Stimulated activated CD8-positive, alpha-beta memory T cell treated with anti-CD3 and anti-CD28 coated beads, Interleukin-2, amount 100 ng/mL, for 48 hours (primary cell): ENCODE measurements around the gene MTHFSD.

Experiments used
- DNase-seq, 2 donors: peaks; one replicate each; pipeline ENCODE4 v3.0.0-alpha.2; 2020; ENCODE audit warnings: low read depth in 2 of 2

The MTHFSD gene

GRCh38 chr16:86550281-86550680 lies 4.8 kb downstream of the MTHFSD start:
- no peak for DNase-seq

GRCh38 chr16:86549893-86550190 lies 5.2 kb downstream of the MTHFSD start:
- no peak for DNase-seq

DNA sequence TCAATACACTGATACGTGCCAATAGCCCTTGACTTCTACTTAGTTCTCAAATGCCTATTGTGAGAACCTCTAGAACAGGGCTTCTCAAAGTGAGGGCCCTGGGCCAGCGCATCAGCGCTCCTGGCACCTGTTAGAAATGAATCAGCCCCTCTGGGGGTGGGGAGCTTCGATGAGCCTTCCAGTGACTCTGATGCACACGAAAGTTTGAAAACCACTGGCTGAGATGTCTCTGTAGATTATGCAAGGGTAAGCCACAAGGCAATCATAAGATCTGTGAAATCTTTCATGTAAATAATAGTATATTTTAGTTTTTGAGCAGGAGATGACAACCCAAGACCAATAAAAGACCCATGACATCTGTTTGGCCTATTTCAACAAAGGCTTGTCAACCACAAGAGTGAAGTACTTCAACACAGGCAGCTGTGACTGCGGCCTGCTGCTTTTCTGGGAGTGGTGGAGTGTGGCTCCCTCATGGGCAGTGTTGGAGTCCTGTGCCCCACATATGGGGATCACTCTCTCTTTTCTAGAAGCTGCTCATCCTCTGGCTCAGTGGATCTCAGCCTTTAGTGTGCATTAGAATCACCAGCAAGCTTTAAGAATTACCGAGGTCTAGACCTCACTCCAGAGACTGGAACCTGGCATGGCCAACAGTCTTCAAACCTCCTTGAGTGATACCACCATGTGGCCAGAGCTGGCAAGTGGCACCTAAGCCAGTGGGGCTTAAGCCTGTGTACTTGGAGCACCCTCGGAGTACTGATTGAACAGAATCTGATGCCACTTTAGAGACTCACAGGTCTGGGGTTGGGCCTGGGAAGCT lies 5.8 kb downstream of the MTHFSD start:
- DNase-seq = peak in 1 of 2 donors; percentile 37

DNA sequence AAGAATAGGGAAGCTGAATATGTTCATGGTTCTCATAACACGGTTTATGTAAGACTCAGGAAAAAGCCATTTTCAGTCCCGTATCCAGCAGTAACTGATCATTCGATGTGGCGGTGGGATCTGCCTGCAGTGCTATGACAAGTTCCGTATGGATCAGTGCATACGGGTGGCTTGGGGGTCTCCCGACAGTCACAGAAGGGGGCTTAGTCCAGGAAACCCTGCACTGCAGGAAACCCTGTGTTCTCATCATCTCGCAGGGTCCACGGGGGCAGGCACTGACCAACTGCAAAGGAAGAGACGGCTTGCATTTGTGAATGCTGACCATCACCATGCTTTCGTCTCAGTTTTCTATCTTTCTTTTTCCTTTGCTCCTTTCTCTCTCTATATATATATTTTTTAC lies 7.7 kb downstream of the MTHFSD start:
- no peak for DNase-seq

GRCh38 chr16:86546638-86547013 lies 8.4 kb downstream of the MTHFSD start:
- DNase-seq = no peak

DNA sequence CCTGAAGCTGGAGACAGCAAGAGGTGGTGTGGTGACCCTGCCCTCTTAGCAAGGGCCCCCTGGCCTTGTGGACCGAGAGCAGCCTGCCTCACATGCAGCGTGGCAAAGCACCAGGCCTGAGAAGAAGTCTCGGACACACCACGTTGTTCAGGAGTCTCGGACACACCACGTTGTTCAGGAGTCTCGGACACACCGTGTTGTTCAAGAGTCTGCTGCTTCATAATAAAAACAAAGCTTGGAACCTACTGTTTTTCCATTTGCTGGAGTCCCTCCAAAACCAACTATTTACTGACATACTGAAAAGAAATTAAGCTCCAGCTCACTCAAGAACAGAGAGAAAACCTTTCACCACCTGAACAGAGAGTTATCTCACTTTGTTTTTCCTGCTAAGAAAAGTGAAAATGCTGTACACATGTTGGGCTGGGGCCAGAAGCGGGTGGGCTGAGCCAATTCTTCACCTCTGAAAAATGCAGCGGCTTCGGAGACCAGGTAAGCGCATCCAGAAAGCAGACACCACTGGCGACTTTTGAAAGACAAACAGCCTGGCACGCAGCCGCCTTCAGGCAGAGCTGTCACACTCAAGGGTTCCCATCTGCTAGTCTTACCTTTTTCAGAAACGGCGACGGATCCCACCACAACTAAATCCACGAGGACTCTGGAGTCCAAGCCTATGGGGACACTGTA lies 8.9 kb downstream of the MTHFSD start:
- no peak for DNase-seq

- no peak for DNase-seq
Observed at GRCh38 chr16:86545481-86545880, 9.6 kb downstream of the MTHFSD start.

GRCh38 chr16:86542756-86543750 lies 12.0 kb downstream of the MTHFSD start:
- DNase-seq = no peak

DNA sequence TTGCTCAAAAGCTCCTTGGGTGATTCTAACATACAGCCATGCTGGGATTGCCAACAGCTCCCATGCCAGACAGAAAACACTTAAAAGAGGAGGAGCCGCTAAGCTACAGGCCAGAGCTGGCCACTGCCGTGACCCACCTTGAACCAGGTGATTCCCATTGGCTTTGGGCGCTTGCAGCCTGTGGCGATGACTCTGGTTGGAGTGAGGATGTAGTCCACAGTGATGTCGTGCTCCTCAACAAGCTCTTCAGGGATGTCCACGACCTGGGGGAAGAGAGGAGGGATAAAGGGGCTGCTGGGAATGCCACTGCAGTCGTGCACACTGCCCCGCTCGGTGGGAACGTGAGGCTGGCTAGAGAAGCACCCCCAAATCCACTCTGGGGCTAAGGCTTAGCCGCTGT lies 13.5 kb downstream of the MTHFSD start:
- no peak for DNase-seq

DNA sequence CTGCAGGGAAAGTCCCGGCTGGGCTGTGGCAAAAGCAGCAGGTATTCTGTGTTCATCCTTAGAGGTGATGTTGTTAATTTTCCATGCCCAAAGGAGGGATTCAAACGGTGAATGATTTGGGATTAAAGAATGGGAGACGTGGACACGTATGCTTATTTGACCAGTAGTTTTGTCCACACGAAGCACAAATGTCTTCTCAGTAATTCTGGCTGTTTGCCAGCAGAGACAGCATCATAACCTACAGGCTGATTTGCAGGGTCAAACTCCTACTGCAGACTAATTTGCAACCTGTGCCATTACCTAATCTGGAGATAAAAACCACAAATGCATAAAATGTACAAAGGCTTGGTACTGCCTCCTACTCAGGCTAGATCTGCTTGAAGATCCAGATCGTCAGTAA lies 14.1 kb downstream of the MTHFSD start:
- no peak for DNase-seq

DNA sequence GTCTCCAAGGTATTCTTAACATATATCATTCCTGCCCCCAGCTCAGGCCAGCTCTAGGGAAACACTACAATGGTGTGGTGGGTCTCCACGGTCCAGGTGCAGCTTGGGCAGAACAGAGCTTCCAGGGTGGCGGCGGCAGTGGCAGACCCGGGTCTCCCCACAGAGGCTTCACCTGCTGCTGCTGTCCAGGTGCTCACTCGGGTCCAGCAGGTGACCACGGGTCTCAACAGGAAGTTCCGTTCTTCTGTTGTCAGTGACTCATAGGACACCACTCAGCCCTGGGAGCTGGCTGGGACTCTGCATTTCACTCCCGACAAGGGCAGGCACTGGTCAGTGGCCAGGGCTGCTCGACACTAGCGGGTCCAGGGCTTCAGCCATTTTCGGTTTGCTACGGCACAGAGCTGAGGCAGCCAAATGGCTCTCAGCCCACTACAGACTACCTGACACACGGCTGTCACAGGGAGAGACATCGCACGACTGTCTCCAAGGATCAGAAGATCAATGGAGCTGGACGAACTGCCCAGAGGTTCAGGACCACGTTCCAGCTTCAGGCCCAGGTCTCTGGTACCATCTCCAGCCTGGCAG lies 16.7 kb downstream of the MTHFSD start:
- DNase-seq = no peak

DNA sequence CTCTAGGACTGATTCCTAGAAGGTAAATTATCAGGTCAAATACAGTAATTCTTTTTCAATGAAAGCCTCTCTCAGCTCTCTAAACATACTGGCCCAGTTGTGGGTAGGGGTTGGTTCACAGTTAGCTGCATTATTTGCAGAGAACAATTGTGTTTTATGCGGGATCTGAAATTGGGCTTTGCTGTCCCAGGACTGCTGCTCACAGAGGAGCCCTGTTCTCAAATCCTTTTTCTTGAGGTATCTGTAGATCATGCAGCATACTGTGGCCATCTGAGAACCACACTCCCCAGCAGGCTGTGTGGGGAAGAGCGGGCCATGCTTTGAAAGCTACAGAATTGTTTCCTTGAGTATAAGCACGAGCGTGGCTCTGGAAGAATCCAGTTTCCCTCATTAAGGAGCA lies 17.5 kb downstream of the MTHFSD start:
- no peak for DNase-seq

DNA sequence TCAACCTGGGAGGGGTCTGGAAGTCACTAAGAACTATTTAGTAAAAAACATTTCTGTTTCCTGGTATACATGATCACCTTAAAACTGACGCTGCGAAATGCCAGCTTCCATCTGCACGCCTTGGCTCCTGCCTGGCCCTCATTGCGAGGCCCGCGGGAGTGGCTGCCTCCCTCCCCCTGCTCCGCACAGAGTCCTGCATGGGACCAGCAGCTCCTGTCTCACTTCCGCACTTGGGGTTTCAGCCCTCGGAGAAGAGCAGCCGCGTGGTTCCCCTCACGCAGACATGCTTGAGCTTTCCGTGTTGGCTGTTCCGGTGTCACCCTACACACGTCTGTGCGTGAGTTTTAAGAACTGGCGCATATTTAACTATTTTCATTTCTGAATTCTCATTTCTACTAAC lies 18.4 kb downstream of the MTHFSD start:
- DNase-seq = no peak

DNA sequence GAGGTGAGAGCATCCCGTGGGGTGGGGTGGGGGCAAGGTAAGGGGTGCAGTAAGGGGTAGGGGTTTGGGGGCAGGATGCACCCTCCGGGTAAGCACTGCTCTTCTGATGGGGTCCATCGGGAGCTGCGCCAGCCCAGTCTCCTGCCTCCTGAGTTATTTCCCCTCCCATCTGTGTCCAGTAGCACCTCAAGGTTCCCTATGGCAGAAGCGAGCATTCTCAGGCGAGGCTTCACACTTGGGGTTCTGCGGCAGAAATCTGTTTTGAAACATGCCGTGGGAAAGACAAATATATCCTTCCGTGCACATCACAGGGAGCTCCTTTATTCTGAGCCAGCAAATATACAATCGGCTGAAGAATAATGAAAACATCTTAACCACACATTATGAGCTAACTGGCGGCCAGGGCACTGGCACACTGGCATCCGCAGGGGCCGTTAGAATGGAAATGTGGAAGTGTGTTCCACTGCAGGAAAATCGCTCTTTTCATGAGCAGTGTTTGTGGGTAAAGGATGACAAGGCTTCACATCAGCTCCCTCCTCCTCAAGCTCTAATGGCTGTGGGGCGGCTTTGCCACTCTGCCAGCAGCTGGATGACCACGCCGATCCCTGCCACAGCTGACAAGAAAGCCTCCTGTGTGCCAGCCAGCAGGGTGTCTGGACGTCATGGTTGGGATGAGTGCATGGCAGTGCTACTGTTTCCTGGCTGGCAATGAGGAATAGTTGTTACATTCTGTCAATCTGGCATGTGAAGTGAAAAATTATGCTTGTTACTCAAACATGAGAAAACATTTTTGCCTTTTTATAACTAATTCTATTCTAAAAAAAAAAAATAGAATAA lies 20.0 kb downstream of the MTHFSD start:
- no peak for DNase-seq

DNA sequence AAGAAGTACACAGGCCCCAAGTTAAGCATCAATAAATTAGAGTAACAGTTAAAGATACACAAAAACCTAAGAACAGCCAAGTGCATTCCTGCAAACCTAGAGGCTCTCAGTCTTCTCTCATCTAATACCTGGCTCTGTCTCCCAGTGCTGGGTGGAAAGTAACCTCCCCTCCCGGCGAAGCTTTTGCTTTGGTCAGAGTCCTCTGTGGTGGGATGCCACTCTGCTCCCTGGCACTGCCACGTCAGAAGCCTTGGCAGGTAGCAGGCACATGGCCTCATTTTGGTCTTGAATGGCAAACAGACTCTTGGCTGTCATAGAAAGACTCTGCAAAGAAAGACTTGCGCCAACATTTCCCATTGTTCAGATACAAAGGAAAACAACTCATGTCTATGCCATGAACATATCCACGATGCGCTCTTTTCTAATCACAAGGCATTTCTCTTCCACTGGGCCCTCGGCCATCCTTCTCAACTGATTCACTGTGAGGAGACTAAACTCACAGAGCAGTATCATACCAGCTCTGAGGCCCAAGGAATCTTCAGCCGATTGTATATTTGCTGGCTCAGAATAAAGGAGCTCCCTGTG lies 21.2 kb downstream of the MTHFSD start:
- no peak for DNase-seq

GRCh38 chr16:86533076-86533475 lies 22.0 kb downstream of the MTHFSD start:
- DNase-seq = no peak

GRCh38 chr16:86532526-86532815 lies 22.6 kb downstream of the MTHFSD start:
- no peak for DNase-seq

DNA sequence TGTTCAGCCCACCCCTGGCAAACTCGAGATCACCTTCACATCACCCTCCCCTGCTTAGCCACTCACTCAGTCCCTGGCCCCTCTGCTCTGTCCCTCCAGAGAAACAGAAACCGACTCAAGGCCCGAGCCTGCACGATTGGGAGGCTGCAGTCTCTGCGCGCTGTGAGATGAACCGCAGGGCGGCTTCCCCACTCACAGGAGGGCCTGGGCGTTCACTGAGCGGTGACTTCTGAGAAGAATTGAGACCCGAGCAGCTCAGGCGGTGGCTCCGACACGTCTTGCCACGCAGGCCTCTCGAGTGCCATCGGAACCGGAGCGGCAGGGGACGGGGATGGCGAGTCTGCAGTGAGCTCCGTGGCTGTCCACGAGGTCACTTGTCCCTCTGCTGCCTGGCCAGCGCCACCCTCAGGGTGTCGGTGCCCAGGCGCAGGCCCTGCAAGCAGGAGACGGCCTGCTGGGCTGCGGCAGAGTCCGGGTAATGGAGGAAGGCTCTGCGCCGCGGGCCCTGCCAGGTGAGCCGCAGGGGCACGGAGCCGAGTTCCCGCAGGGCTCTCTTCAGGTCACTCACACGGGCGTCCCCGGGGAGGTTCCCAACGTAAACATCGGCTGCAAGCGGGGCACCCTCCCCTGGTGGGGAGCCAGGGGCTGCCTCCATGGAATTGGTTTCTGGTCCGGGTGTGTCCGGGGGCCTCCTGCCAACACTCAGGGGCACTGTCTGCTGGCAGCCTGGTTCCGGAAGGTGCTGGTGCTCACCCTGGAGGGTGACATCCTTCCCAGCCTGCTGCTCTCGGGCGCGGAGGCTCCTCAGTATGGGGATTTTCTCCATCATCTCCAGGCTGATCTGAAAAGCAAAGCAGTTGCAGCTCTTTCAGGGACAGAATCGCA lies 23.2 kb downstream of the MTHFSD start:
- DNase-seq = no peak

DNA sequence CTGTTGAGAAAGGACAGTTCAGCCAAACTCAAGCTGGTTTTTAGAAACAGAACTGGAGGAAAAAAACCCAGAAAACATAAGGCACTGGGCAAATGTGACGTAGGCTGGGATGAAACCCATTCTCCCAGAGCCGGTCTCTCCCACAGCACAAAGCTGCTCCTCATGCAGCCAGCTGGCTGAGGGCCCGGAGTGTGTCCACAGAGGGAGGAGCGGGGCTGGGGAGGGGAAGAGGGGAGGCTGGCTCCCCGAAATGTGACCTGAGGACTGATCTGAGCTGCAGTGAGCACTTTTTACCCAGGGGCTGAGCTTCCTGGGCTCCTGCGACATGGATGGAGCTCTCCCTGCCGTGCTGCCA lies 23.9 kb downstream of the MTHFSD start:
- no peak for DNase-seq
